ENCODE data around the gene CACNA2D3.

CACNA2D3 gene

GRCh38 chr3:54792584-54792983, 670.2 kb downstream of the CACNA2D3 start:
- Histone ChIP-seq H3K27me3 (ENCODE audit: control insufficient read depth, insufficient read depth, low read length) (no peaks in the 10 kb centered on the region), H3K27ac (ENCODE audit: low read depth, low read length) (no peak overlapping the region), H3K4me3 (ENCODE audit: low read depth, low read length) (no peak overlapping the region), H3K36me3 (ENCODE audit: control insufficient read depth, insufficient read depth, low read length) (no peaks in the 10 kb centered on the region), H3K9ac (ENCODE audit: low read depth, low read length) (no peak overlapping the region), H3K4me1 (ENCODE audit: control insufficient read depth, insufficient read depth, low read length) (0 out of 2 replicates have a peak, but pooled peaks cover 11% of the 10 kb centered on the region), H3K9me3 (ENCODE audit: control insufficient read depth, insufficient read depth, low read length) (no peaks in the 10 kb centered on the region)

GRCh38 chr3:54793171-54793570, 670.8 kb downstream of the CACNA2D3 start:
- no peak overlapping the region for H3K27ac ChIP-seq (ENCODE audit: low read depth, low read length)
- H3K9me3 ChIP-seq (ENCODE audit: control insufficient read depth, insufficient read depth, low read length), result no peaks in the 10 kb centered on the region
- H3K4me1 ChIP-seq (ENCODE audit: control insufficient read depth, insufficient read depth, low read length), result 0 out of 2 replicates have a peak, but pooled peaks cover 11% of the 10 kb centered on the region
- no peak overlapping the region for H3K4me3 ChIP-seq (ENCODE audit: low read depth, low read length)
- no peak overlapping the region for H3K9ac ChIP-seq (ENCODE audit: low read depth, low read length)
- no peaks in the 10 kb centered on the region for H3K27me3 ChIP-seq (ENCODE audit: control insufficient read depth, insufficient read depth, low read length)
- H3K36me3 ChIP-seq (ENCODE audit: control insufficient read depth, insufficient read depth, low read length), result no peaks in the 10 kb centered on the region

- Histone ChIP-seq H3K4me3 (ENCODE audit: low read depth, low read length) (no peak overlapping the region), H3K9ac (ENCODE audit: low read depth, low read length) (no peak overlapping the region), H3K27me3 (ENCODE audit: control insufficient read depth, insufficient read depth, low read length) (no peaks in the 10 kb centered on the region), H3K9me3 (ENCODE audit: control insufficient read depth, insufficient read depth, low read length) (peaks cover 8% of the 10 kb centered on the region; the same call in 1 of the 2 replicates), H3K36me3 (ENCODE audit: control insufficient read depth, insufficient read depth, low read length) (no peaks in the 10 kb centered on the region), H3K27ac (ENCODE audit: low read depth, low read length) (no peak overlapping the region), H3K4me1 (ENCODE audit: control insufficient read depth, insufficient read depth, low read length) (0 out of 2 replicates have a peak, but pooled peaks cover under 1% of the 10 kb centered on the region)
These were observed 674.8 kb downstream of the CACNA2D3 start for GRCh38 chr3:54797111-54797510.

GRCh38 chr3:54800478-54800877, 678.1 kb downstream of the CACNA2D3 start:
- Histone ChIP-seq H3K4me3 (ENCODE audit: low read depth, low read length) (no peak overlapping the region), H3K9ac (ENCODE audit: low read depth, low read length) (no peak overlapping the region), H3K4me1 (ENCODE audit: control insufficient read depth, insufficient read depth, low read length) (no peaks in the 10 kb centered on the region), H3K27me3 (ENCODE audit: control insufficient read depth, insufficient read depth, low read length) (no peaks in the 10 kb centered on the region), H3K36me3 (ENCODE audit: control insufficient read depth, insufficient read depth, low read length) (no peaks in the 10 kb centered on the region), H3K27ac (ENCODE audit: low read depth, low read length) (no peak overlapping the region), H3K9me3 (ENCODE audit: control insufficient read depth, insufficient read depth, low read length) (peaks cover 12% of the 10 kb centered on the region)

GRCh38 chr3:54801977-54802376, 679.6 kb downstream of the CACNA2D3 start:
- Histone ChIP-seq H3K4me1 (ENCODE audit: control insufficient read depth, insufficient read depth, low read length) (no peaks in the 10 kb centered on the region), H3K9ac (ENCODE audit: low read depth, low read length) (no peak overlapping the region), H3K36me3 (ENCODE audit: control insufficient read depth, insufficient read depth, low read length) (no peaks in the 10 kb centered on the region), H3K9me3 (ENCODE audit: control insufficient read depth, insufficient read depth, low read length) (peaks cover 12% of the 10 kb centered on the region), H3K27me3 (ENCODE audit: control insufficient read depth, insufficient read depth, low read length) (no peaks in the 10 kb centered on the region), H3K27ac (ENCODE audit: low read depth, low read length) (no peak overlapping the region), H3K4me3 (ENCODE audit: low read depth, low read length) (no peak overlapping the region)

- Histone ChIP-seq H3K27me3 (ENCODE audit: control insufficient read depth, insufficient read depth, low read length) (peaks cover 1% of the 10 kb centered on the region; the same call in 1 of the 2 replicates), H3K9me3 (ENCODE audit: control insufficient read depth, insufficient read depth, low read length) (no peaks in the 10 kb centered on the region), H3K4me1 (ENCODE audit: control insufficient read depth, insufficient read depth, low read length) (no peaks in the 10 kb centered on the region), H3K36me3 (ENCODE audit: control insufficient read depth, insufficient read depth, low read length) (no peaks in the 10 kb centered on the region), H3K4me3 (ENCODE audit: low read depth, low read length) (no peak overlapping the region), H3K9ac (ENCODE audit: low read depth, low read length) (no peak overlapping the region), H3K27ac (ENCODE audit: low read depth, low read length) (no peak overlapping the region)
These were observed 688.0 kb downstream of the CACNA2D3 start for GRCh38 chr3:54810401-54810800.

GRCh38 chr3:54814224-54814623, 691.9 kb downstream of the CACNA2D3 start:
- Histone ChIP-seq H3K4me1 (ENCODE audit: control insufficient read depth, insufficient read depth, low read length) (no peaks in the 10 kb centered on the region), H3K9ac (ENCODE audit: low read depth, low read length) (no peak overlapping the region), H3K4me3 (ENCODE audit: low read depth, low read length) (no peak overlapping the region), H3K27ac (ENCODE audit: low read depth, low read length) (no peak overlapping the region), H3K9me3 (ENCODE audit: control insufficient read depth, insufficient read depth, low read length) (no peaks in the 10 kb centered on the region), H3K27me3 (ENCODE audit: control insufficient read depth, insufficient read depth, low read length) (peaks cover 39% of the 10 kb centered on the region), H3K36me3 (ENCODE audit: control insufficient read depth, insufficient read depth, low read length) (no peaks in the 10 kb centered on the region)

- no peak overlapping the region for H3K4me3 ChIP-seq (ENCODE audit: low read depth, low read length)
- H3K27ac ChIP-seq (ENCODE audit: low read depth, low read length), result no peak overlapping the region
- no peak overlapping the region for H3K9ac ChIP-seq (ENCODE audit: low read depth, low read length)
- peaks cover 13% of the 10 kb centered on the region for H3K4me1 ChIP-seq (ENCODE audit: control insufficient read depth, insufficient read depth, low read length)
- no peaks in the 10 kb centered on the region for H3K9me3 ChIP-seq (ENCODE audit: control insufficient read depth, insufficient read depth, low read length)
- H3K36me3 ChIP-seq (ENCODE audit: control insufficient read depth, insufficient read depth, low read length), result no peaks in the 10 kb centered on the region
- peaks cover 73% of the 10 kb centered on the region for H3K27me3 ChIP-seq (ENCODE audit: control insufficient read depth, insufficient read depth, low read length)
These were observed 695.3 kb downstream of the CACNA2D3 start for GRCh38 chr3:54817628-54818027.

GRCh38 chr3:54818486-54818885, 696.1 kb downstream of the CACNA2D3 start:
- no peaks in the 10 kb centered on the region for H3K36me3 ChIP-seq (ENCODE audit: control insufficient read depth, insufficient read depth, low read length)
- H3K27ac ChIP-seq (ENCODE audit: low read depth, low read length), result no peak overlapping the region
- no peak overlapping the region for H3K9ac ChIP-seq (ENCODE audit: low read depth, low read length)
- H3K27me3 ChIP-seq (ENCODE audit: control insufficient read depth, insufficient read depth, low read length), result peaks cover 81% of the 10 kb centered on the region
- no peaks in the 10 kb centered on the region for H3K9me3 ChIP-seq (ENCODE audit: control insufficient read depth, insufficient read depth, low read length)
- peaks cover 13% of the 10 kb centered on the region for H3K4me1 ChIP-seq (ENCODE audit: control insufficient read depth, insufficient read depth, low read length)
- H3K4me3 ChIP-seq (ENCODE audit: low read depth, low read length), result no peak overlapping the region

GRCh38 chr3:54818942-54819341, 696.6 kb downstream of the CACNA2D3 start:
- Histone ChIP-seq H3K9ac (ENCODE audit: low read depth, low read length) (no peak overlapping the region), H3K27me3 (ENCODE audit: control insufficient read depth, insufficient read depth, low read length) (peaks cover 86% of the 10 kb centered on the region)

GRCh38 chr3:54819946-54820345, 697.6 kb downstream of the CACNA2D3 start:
- peaks cover 96% of the 10 kb centered on the region for H3K27me3 ChIP-seq (ENCODE audit: control insufficient read depth, insufficient read depth, low read length)
- no peak overlapping the region for H3K9ac ChIP-seq (ENCODE audit: low read depth, low read length)

More at GRCh38 chr3:54818942-54819341, 696.6 kb downstream of the CACNA2D3 start:
- H3K4me1 ChIP-seq (ENCODE audit: control insufficient read depth, insufficient read depth, low read length), result peaks cover 13% of the 10 kb centered on the region
- H3K36me3 ChIP-seq (ENCODE audit: control insufficient read depth, insufficient read depth, low read length), result no peaks in the 10 kb centered on the region
- H3K27ac ChIP-seq (ENCODE audit: low read depth, low read length), result no peak overlapping the region
- no peak overlapping the region for H3K4me3 ChIP-seq (ENCODE audit: low read depth, low read length)
- no peaks in the 10 kb centered on the region for H3K9me3 ChIP-seq (ENCODE audit: control insufficient read depth, insufficient read depth, low read length)

GRCh38 chr3:54822206-54822605, 699.9 kb downstream of the CACNA2D3 start:
- Histone ChIP-seq H3K27me3 (ENCODE audit: control insufficient read depth, insufficient read depth, low read length) (peaks cover 82% of the 10 kb centered on the region), H3K4me1 (ENCODE audit: control insufficient read depth, insufficient read depth, low read length) (peaks cover 13% of the 10 kb centered on the region), H3K27ac (ENCODE audit: low read depth, low read length) (no peak overlapping the region), H3K9ac (ENCODE audit: low read depth, low read length) (no peak overlapping the region), H3K4me3 (ENCODE audit: low read depth, low read length) (no peak overlapping the region), H3K36me3 (ENCODE audit: control insufficient read depth, insufficient read depth, low read length) (no peaks in the 10 kb centered on the region), H3K9me3 (ENCODE audit: control insufficient read depth, insufficient read depth, low read length) (no peaks in the 10 kb centered on the region)

More at GRCh38 chr3:54819946-54820345, 697.6 kb downstream of the CACNA2D3 start:
- H3K4me3 ChIP-seq (ENCODE audit: low read depth, low read length), result no peak overlapping the region
- no peak overlapping the region for H3K27ac ChIP-seq (ENCODE audit: low read depth, low read length)
- peaks cover 13% of the 10 kb centered on the region for H3K4me1 ChIP-seq (ENCODE audit: control insufficient read depth, insufficient read depth, low read length)
- no peaks in the 10 kb centered on the region for H3K9me3 ChIP-seq (ENCODE audit: control insufficient read depth, insufficient read depth, low read length)
- H3K36me3 ChIP-seq (ENCODE audit: control insufficient read depth, insufficient read depth, low read length), result no peaks in the 10 kb centered on the region
